GM21381 (cell line): ENCODE data around the gene TERC.

Experiments used
- ATAC-seq: cut with Tn5 transposase; IDR thresholded peaks from one replicate; pipeline ENCODE4 v1.9.1; 2021; ENCODE audit warnings: mild to moderate bottlenecking, moderate library complexity; ENCODE audit not compliant: unreplicated experiment

Gene TERC

GRCh38 chr3:169764882-169765612 lies at the start of gene TERC:
TSS of gene TERC (minus strand) at chr3:169765060.
- ATAC-seq = peak; percentile 73

GRCh38 chr3:169813757-169814517 lies 49.1 kb upstream of the TERC start:
- peak; percentile 84 for ATAC-seq

- ATAC-seq = no peak
Measured at GRCh38 chr3:169813278-169813677, 48.4 kb upstream of the TERC start.

GRCh38 chr3:169812332-169813235 lies 47.7 kb upstream of the TERC start, which contains the start of the genes LRRC34 and LRRIQ4:
TSS of gene LRRC34 (minus strand) at chr3:169812904. CDS start at chr3:169812548, 356 bp downstream.
TSS of gene LRRIQ4 (plus strand) at chr3:169812870. CDS start at chr3:169821922, 9,052 bp downstream.
- peak; percentile 69 for ATAC-seq

GRCh38 chr3:169811631-169812331 lies 46.9 kb upstream of the TERC start:
- no peak for ATAC-seq

- no peak for ATAC-seq
Measured at GRCh38 chr3:169809230-169809795, 44.5 kb upstream of the TERC start.

GRCh38 chr3:169804681-169805080 lies 39.8 kb upstream of the TERC start:
- no peak for ATAC-seq

GRCh38 chr3:169792359-169792758 lies 27.5 kb upstream of the TERC start:
- no peak for ATAC-seq

- no peak for ATAC-seq
Measured at GRCh38 chr3:169790687-169791429, 26.0 kb upstream of the TERC start.

GRCh38 chr3:169790219-169790618 lies 25.4 kb upstream of the TERC start:
- no peak for ATAC-seq

- no peak for ATAC-seq
Measured at GRCh38 chr3:169787791-169788190, 22.9 kb upstream of the TERC start.

GRCh38 chr3:169787120-169787519 lies 22.3 kb upstream of the TERC start:
- no peak for ATAC-seq

GRCh38 chr3:169781209-169781855 lies 16.5 kb upstream of the TERC start:
- ATAC-seq = no peak

GRCh38 chr3:169780742-169781141 lies 15.9 kb upstream of the TERC start:
- ATAC-seq = no peak

- ATAC-seq = no peak
Measured at GRCh38 chr3:169777822-169778221, 13.0 kb upstream of the TERC start.

- no peak for ATAC-seq
Measured at GRCh38 chr3:169774186-169774585, 9.3 kb upstream of the TERC start.

GRCh38 chr3:169772897-169773816 lies 8.3 kb upstream of the TERC start, which contains the start of gene MYNN:
TSS of gene MYNN (plus strand) at chr3:169773396. CDS start at chr3:169774296, 900 bp downstream.
- ATAC-seq = peak; percentile 82
